Measurements from ENCODE around the gene MRPS9.
A peak's percentile ranks its signal among the peaks of the same experiment; 100 is the strongest.

Gene MRPS9

DNA sequence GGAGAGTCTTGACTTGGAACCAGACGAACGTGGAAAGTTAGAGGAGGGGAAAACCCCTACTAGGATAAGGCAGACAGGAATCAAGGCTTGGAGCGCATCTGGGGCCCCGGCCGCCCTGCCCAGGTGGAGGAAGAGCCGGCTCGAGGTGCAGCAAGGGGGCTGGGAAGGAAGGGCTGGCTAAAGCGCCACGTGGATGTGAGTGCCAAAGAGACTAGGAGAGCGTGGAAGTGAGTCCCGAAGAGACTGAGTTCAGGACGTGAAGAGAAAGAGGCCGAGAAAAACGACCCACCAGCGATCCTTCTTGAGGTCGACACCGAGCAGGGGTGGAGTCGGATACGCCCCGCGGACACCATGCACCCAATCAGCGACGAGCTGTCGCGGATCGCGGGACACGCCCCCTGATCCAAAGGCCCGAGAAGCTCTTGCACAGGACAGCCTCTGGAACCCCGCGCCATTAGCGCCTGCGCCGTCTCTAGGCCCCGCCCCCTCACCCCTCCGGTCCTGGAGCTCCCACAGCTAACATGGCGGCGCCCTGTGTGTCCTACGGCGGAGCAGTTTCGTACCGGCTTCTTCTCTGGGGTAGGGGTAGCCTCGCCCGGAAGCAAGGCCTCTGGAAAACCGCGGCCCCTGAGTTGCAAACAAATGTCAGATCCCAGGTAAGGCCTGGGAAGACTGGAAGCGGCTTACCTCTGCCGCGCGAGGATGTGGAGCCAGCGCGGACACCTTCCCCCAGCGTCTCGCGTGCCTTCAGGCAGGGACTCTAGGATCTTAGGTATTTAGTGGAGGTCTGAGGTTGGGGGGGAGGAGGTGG, at the start of gene MRPS9:
MRPS9 (plus strand) TSS at position 498 of the 811 bp plus-strand sequence; CDS start at position 522, 24 bp downstream.
- peak; percentile 97 for DNase-seq

DNA sequence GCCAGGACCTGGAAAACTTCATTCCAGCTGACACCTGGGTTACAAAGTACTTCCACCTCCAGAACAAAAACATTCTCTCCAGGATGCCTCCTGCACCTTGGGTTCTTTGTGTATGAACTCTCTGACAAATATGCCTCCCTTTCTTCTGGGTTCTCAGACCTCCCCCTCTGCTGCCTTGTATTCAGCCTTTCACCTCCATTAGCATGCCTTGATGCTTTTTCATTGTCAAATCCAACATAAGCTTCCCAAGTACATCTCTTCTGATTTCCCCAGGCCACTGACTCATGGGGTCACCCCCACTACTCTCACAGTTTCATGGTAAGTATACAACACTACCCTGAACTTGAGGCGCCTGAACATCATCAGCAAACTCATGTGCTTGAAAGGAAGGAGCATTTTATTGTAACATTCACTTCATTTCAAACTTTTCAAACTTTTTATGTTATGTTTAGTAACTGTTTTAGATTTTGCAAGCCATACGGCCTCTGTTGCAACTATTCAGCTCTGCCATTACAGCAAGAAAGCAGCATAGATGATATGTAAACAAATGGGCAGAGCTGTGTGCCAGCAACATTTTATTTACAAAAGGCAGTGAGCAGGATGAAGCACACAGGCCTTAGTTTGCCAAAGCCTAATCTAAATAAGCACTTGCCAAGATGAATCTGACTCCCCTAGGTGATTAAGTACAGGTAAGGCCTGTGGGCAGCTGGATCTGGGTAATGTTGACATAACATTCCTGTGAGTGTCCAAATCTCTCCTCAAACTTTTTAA, 32.5 kb upstream of the MRPS9 start:
- no peak for DNase-seq

DNA sequence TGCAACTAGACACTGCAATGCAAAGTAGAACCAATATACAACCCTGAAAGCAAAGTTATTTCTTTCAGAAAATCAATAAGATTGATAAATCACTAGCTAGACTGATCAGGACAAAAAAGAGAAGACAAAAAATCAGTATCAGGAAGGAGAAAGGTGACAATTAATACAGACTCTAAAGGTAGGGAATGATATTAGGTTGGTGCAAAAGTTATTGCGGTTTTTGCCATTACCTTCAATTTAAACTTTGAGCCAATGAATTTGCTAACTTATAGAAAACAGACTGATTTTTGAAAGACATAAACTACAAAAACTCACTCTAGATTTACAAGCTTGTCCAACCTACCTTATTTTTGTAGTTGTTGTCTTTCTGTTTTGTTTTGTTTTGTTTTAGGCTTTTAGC, 30.5 kb upstream of the MRPS9 start:
- DNase-seq: no peak

DNA sequence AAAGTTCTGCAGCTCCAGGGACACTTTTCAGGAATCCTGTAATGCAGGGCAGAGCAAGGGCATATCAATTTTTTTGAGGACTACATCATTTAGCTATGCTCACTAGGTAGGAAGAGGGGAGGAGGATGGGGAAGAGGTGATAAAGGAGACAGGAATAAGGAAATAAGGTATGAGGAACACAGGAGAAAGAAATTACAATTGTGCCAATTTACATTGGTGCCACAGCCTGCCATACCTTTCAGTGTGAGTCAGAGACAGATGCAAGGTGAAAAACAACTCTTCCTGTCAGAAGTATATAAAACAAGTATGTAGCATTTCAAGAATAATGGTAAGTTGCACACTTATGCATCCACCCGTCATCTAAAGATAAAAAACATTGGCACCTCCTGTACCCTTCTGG, 5.4 kb upstream of the MRPS9 start:
- DNase-seq: no peak

DNA sequence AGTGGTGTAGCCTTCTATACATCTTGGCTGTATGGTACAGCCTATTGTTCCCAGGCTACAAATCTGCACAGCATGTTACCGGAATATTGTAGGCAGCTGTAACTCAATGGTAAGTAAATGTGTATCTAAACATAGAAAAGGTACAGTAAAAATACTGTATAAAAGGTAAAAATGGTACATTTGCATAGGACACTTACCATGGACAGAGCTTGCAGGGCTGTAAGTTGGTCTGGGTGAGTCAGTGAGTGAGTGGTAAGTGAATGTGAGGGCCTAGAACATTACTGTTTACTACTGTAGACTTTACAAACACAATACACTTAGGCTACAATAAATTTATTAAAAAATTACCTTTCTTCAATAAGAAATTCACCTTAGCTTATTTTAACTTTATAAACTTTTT, 3.7 kb upstream of the MRPS9 start:
- DNase-seq: no peak

DNA sequence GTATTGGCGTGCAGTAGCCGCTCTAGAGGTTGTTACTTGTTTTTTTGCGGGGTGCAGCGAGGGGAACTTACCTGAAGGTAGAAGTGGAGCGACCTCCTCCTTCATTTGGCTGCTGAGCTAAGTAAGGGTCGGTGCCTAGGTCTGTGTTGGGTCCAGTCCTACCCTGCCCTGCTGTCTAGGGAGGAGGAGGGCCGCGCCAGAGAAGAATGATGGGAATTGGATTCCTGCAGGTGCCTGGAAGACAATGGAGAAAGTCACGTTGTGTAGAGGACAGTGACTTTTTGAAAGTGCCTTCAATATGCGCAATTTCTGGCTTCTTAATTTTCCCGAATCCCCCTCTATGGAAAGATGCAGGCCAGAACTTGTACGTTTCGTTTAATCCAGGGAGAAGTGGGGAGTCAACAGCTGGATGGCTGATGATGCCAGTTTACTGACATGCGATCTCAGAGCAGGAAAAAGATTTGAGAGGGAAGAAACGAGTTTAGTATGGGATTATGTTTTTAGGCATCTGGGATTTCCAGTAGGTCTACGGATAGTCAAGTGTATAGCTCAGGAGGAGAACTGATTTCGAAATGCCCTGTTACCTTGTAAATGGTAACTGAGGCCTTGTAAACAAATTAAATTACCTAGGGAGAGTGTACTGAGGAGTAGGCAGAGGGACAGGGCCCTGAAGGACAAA, 653 bp downstream of the MRPS9 start:
- DNase-seq: no peak

DNA sequence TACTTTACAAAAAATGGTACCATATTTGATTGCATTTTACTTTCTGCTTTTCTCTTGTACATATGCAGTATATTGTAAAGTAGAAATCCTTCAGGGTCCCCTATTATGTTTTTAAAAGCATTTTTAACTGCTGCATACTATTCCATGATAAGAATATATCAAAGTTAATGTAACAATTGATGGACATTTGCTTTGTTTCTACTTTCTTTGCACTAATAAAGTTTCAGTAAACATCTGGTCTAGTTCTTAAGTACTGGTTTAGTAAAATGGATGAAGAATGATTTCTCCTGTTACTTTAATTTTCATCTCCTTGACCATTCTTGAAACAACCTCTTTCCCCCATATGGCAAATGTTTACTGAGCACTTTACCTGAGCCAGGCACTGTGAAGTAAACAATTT, 1.7 kb downstream of the MRPS9 start:
- DNase-seq: no peak

DNA sequence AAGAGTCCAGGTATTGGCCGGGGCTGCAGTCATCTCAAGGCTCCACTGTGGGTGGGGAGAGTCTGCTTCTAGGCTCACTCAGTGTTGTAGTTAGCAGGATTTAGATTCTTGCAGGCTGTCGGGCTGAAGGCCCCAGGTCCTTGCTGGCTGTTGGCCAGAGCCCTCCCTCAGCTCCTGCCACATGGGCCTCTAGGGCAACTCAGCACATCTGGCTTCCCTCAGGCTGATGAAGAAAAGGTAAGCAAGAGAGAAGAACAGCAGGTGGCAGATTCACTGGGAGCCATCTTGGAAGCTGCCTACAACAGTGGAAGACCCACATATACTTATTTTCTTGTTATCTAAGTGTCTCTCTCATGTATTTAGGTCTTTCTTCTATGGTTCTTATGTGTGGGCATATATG, 4.3 kb downstream of the MRPS9 start:
- DNase-seq: no peak

DNA sequence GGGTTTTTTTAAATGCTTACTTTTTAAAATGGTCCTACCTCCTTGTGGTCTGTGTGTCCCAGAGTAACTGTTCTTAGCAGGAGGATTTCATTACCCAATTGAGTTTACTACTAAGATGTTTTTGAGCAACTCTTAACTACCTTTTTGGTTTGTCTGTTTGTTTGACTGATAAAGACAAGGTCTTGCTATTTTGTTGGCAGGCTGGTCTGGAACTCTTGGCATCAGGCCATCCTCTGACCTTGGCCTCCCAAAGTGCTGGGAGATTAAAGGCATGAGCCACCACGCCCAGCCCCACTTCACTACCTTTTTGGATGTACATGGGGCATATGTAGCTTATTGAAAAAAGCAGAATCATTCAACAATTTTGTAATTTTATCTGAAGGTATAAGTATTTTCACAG, 14.9 kb downstream of the MRPS9 start:
- no peak for DNase-seq

DNA sequence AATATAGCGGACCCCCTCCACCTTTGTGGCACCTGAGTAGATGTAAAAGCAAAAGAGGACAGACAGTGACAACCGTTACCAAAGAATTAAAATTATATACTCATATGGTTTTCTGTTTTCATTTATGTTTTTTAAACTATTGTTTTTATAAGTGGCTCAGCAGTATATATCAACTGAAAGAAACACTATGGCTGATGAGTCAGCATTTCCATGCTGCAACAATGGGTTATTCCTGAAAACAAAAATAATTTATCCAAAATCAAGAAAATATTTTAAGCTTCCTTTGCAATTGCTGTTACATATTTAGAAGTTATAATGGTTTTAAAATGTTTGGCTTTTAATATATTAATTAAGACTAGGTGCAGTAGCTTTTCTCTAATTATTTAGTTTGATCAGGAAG, 17.7 kb downstream of the MRPS9 start:
- no peak for DNase-seq

DNA sequence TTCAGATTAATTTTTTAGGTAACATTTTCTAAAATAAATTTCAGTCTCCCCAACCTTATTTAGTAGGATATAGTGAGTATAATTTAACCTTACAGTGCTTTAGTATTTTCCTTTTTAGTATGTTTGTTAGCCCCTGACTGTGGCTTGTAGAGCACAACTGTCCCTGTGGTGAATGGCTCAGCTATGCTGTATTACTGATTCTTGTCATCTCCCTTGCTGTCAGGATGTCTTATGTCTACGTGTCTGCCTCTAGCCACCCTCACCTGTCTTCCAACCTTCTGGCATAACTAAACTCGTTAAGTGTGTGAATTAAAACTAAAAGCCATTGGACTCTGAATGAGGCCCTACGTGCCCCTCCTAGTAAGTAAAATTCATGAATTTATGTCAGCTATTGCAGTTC, 18.4 kb downstream of the MRPS9 start:
- DNase-seq: no peak

DNA sequence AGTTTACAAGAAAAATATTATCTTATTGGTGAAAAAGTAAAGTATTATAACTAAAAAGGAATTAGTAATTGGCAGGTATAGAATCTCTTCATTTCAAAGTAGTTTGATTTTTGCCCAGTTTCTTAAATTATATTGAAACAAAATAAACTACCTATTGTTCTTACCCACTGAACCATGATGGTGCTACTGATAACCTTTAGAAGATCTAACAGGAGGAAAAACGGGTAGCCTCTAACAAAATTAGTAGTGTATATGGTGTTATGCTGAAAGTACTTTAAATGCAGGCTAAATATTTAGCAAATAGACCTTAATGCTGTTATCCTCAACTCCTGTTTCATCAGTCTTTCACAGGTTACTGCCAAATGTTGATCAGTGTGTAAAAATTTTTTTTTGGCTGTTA, 19.1 kb downstream of the MRPS9 start:
- DNase-seq: no peak

DNA sequence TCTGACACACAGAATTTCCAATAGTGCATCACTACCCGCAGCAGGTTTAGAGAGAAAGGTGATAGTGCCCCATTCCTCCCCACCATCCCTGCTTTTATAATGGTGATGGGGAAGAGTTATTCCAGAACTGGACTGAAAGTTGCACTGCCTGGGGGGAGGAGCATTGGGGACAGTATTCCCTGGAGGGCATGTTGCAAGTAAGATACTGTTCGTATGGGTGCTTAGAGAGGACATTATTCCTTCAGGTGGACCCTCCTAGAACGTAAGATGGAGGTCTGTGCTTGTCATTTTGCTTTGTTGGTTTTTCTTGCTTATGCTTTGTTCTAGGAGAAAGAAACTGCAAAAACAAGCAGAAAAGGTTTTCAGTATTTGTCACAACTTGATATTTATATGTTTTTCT, 23.7 kb downstream of the MRPS9 start:
- no peak for DNase-seq

DNA sequence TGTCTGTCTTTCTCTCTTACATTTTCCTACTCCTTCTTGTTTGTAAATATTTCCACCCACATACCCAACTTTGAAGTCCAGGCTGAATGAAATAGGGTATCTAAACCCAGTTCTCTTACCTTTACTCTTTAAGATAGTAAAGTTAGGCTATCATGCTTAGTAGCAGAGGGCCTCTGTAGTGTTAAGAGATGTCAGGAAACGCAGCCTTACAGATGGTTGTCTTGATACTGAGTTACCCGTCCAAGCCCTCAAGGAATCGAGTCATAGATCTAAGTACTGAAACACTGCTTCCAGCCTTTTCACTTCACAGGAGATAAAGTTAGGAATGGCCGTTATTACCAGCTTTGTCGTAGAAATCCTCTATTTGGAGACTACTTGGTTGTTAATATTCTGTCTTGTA, 24.3 kb downstream of the MRPS9 start:
- no peak for DNase-seq

DNA sequence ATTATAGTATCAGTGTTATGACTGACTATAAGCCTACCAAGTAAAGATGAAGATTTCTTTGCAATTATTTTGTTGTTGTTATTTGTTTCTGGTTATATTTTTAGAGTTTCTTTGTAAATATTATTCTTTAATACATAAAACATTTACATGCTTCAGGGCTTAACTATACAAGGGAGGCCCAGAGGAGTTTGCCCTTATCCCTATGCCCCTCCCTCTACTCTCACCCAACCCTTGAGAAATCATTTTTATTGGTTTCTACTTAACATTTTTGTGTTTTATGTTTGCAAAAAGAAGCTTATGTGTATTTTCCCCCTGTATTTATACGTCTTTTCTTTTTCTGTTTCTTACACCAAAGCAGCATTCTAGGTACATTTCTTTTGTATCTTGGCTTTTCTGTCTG, 30.5 kb downstream of the MRPS9 start:
- no peak for DNase-seq

DNA sequence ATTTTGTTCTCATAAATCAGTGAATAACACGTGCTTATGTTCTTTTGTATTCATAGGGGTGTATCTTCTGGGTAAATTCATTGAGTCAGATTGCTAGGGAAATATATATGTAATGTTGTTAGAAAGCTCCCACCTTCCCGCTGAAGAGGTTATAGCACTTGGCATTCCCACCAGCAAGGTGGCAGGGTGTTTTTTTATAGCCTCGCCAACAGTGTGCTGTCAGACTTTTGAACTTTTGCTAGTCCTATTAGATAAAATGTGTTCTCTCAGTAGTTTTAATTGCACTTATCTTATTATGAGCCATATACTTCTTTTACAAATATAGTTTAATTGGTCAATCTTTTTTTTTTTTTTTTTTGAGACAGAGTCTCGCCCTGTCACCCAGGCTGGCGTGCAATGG, 31.0 kb downstream of the MRPS9 start:
- no peak for DNase-seq

DNA sequence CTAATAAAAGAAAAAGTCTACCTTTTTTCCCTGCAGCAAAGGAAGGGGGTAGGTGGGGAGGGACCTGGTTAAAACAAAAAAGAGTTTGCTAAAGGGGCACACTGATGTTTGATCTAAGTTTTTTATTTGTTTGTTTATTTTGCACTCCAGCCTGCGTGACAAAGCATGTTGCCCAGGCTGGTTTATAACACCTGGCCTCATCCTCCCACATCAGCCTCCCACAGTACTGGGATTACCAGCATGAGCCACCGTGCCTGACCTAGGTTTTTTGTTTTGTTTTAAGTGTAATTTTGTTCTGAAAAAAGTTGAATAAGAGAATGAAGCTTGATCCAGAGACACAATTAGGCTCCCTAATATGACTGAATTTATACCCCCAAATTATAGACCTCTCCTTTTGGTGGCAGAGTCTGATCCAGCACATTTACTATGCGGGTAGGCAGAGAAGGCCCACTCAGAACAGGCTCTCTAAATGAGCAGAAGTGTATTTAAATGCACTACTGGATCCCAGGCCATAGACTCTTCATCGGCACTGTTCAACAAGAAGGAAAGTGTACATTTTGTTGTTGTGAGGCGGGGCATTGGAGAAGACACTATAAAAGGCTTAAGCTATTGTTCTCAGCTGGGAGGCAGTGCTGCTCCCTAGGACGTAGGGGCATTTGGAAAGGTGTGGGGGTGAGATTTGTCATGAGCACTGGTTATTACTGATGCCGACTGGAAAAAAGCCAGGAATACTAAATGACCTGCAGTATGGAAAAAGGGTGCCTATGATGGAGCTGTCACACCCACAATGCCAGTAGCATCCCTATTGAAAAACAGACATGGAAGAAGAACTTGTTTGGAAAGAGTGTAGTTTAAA, 32.4 kb downstream of the MRPS9 start:
- DNase-seq: no peak

DNA sequence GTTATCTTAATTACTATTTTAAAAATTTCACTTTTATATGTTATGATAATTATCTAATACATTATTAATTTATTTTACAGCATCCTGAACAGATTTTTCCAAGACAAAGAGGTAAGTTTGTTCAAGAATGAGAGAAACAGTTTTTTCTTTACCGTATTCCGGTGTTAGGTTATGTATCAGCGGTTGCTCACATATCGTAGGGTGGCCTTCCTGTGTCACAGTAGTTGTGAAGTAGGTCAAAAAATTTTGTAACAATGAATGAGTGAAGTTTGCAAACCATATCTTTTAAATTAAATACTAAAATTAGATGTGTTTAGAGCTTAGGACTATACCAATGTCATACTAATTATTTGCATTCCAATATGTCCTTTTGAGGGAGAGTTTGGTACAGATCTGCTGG, 33.5 kb downstream of the MRPS9 start:
- no peak for DNase-seq

DNA sequence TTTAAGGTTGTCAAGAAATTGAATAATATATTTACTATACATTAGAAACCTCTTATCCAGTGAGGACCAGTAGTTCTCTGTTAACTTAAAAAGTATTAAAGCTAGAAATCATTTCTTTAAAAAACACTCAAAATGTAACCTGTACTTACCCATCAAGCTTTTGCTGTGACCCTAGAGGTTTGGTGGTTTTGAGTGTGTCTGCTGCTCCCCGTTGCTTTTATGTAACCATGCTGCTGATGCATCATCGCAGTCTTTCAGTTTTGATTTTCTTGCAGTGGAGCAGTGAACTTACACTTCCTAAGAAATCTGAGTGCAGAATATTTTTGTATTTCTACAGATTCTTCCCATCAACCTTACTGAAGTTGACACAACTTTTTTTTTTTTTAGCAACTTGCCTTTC, 34.2 kb downstream of the MRPS9 start:
- no peak for DNase-seq

DNA sequence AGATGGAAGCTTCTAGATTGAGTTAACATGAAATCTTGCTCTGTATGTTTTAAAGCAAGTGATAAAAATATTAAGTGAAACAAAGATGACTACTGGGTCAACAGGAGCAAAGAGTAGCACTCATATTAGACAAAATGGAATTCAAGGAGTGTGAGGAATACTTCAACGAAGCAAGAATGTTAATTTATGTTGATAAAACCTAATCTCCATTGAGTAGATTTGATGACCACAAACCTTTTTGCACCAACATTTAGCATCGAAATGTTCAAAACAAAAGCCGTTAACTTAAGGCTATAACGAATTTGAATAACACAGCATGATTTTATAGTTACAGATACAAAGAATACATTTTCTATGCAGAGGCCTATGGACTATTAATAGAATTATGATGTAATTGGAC, 35.7 kb downstream of the MRPS9 start:
- DNase-seq: no peak

DNA sequence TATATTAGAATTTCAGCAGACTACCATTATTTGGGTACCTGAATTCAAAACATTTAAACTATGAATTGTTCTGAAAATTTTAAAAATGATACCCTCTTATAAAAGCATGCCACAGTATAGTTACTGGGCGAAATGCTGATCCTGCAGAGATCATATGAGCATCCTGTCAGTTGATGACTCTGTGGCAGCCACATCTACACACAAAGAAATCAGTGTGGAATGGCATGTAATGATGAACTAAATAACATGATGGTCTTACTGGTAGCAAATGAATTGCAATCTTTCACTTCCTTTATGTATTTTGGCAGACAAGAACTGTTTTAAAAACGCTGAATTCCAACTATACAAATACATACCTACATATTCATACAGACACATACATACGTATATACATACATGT, 38.3 kb downstream of the MRPS9 start:
- no peak for DNase-seq

DNA sequence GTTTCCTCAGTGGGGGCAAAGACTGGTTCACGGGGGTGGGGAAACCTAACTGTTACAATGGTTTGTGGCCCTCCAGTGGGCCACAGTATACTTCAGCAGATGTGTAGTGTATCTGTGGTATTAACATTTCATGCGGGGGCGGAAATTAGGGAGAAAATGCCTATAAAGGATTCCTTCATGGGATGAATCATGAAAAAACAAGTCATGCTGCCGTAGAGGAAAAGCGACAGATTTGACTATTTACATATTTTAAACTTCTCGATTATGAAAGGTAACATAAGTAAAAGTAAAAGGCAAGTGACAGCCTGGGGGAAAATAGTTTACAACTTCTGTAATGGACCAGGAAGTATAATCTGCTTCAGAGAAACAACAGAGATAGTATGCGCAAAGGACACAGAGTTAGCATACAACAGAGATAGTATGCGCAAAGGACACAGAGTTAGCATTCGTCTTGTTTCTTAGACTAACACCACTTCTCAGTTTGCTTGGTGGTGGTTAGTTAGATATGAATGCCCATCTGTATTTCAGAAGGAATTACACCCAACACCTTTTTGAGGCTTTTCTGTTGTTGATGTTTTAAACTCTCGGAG, 41.1 kb downstream of the MRPS9 start:
- DNase-seq: no peak

DNA sequence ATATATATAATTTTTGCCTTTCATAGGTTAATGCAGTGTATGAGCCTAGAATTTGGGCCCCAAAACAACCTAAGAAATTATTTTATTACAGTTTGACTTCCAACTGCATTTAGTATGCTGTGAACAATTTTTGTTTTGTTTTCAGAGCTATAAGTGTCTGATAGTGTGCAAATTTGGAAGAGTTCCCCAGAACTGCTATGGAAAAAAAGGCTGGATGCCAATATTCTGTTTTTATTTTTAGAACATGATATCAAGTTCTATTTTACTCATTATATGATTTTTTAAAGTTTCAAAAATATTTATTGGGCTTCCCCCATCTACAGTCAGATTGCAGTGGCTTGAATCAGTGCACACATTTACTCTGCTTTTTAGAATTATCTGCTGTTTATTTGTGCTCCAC, 42.6 kb downstream of the MRPS9 start:
- no peak for DNase-seq
